GM23338 (cell line): ENCODE data around the gene FAM98A. TPM values are rescaled to one million over a fixed set of nuclear protein-coding genes. Genes with fewer than 3 reads are reported as not detected.

Source experiments
- ATAC-seq: fragments of 200-7000 bp; cut with Tn5 transposase; 3 replicates; pipeline ENCODE4 v1.9.1; 2020
- DNase-seq: peaks from one replicate; pipeline ENCODE4 v3.0.0-alpha.2; 2015; ENCODE audit warnings: low spot score
- H2AFZ ChIP-seq: fragments of 200-600 bp; sonication (generic); 2 replicates; pipeline ENCODE4 v1.8.0; 2016; ENCODE audit warnings: antibody characterized with exemption, mild to moderate bottlenecking, moderate library complexity
- H3F3A ChIP-seq: fragments of 200-600 bp; sonication (generic); replicated peaks from 2 replicates; pipeline ENCODE4 v1.8.0; 2017; ENCODE audit warnings: antibody characterized with exemption, mixed run types, low read depth
- H3K27ac ChIP-seq: fragments of 200-600 bp; sonication (generic); 2 replicates; pipeline ENCODE4 v1.6.1; 2016; ENCODE audit warnings: low read depth
- H3K27me3 ChIP-seq: fragments of 200-600 bp; sonication (generic); 2 replicates; pipeline ENCODE4 v1.8.0; 2016; ENCODE audit warnings: mild to moderate bottlenecking, mixed run types, moderate library complexity; ENCODE audit not compliant: insufficient read depth
- H3K36me3 ChIP-seq: fragments of 200-600 bp; sonication (generic); 2 replicates; pipeline ENCODE4 v1.8.0; 2016; ENCODE audit warnings: mild to moderate bottlenecking; ENCODE audit not compliant: insufficient read depth
- H3K4me1 ChIP-seq: fragments of 200-600 bp; sonication (generic); 2 replicates; pipeline ENCODE4 v1.8.0; 2016; ENCODE audit warnings: mild to moderate bottlenecking, moderate library complexity; ENCODE audit not compliant: insufficient read depth
- H3K4me2 ChIP-seq: fragments of 200-600 bp; sonication (generic); 2 replicates; pipeline ENCODE4 v1.7.1; 2017; ENCODE audit warnings: mixed run types
- H3K4me3 ChIP-seq: fragments of 200-600 bp; sonication (generic); 2 replicates; pipeline ENCODE4 v1.6.1; 2016; ENCODE audit warnings: mixed run types
- H3K79me2 ChIP-seq: fragments of 200-600 bp; sonication (generic); replicated peaks from 2 replicates; pipeline ENCODE4 v1.8.0; 2017; ENCODE audit warnings: mild to moderate bottlenecking; ENCODE audit not compliant: insufficient read depth
- H3K9me2 ChIP-seq: fragments of 200-600 bp; sonication (generic); 2 replicates; pipeline ENCODE4 v1.8.0; 2017; ENCODE audit not compliant: insufficient read depth
- H4K20me1 ChIP-seq: fragments of 200-600 bp; sonication (generic); replicated peaks from 2 replicates; pipeline ENCODE4 v1.8.0; 2017; ENCODE audit warnings: mild to moderate bottlenecking; ENCODE audit not compliant: insufficient read depth
- H3K27ac Mint-ChIP-seq: 2 replicates; pipeline ENCODE4 v1.8.0; 2020; ENCODE audit warnings: inconsistent platforms, mild to moderate bottlenecking, moderate library complexity, mixed read lengths
- H3K27me3 Mint-ChIP-seq: 3 replicates; pipeline ENCODE4 v1.8.0; 2022; ENCODE audit warnings: low read depth, mild to moderate bottlenecking, moderate library complexity, mixed read lengths, inconsistent platforms; ENCODE audit not compliant: insufficient read depth, poor library complexity
- H3K36me3 Mint-ChIP-seq: 3 replicates; pipeline ENCODE4 v1.8.0; 2021; ENCODE audit warnings: low read depth, mild to moderate bottlenecking, inconsistent platforms, moderate library complexity, mixed read lengths
- H3K4me1 Mint-ChIP-seq: 3 replicates; pipeline ENCODE4 v1.8.0; 2020; ENCODE audit warnings: mild to moderate bottlenecking, inconsistent platforms, mixed read lengths
- H3K4me3 Mint-ChIP-seq: 3 replicates; pipeline ENCODE4 v1.8.0; 2021; ENCODE audit warnings: moderate library complexity, mild to moderate bottlenecking, inconsistent platforms, mixed read lengths
- H3K9me3 Mint-ChIP-seq: 3 replicates; pipeline ENCODE4 v1.8.0; 2020; ENCODE audit warnings: moderate library complexity, mild to moderate bottlenecking, inconsistent platforms, mixed read lengths
- CREB1 ChIP-seq: fragments of 250-450 bp; sonication (Bioruptor Pico); IDR thresholded peaks from 2 replicates; pipeline ENCODE4 v1.5.0; 2020; ENCODE audit warnings: low read depth, mild to moderate bottlenecking, moderate library complexity
- EZH2 ChIP-seq: fragments of 200-600 bp; sonication (generic); IDR thresholded peaks from one replicate; pipeline ENCODE4 v1.8.0; 2017; ENCODE audit warnings: antibody characterized with exemption, mild to moderate bottlenecking, low read depth; ENCODE audit not compliant: unreplicated experiment
- EZH2phosphoT487 ChIP-seq: fragments of 200-600 bp; sonication (generic); IDR thresholded peaks from one replicate; pipeline ENCODE4 v1.8.1; 2018; ENCODE audit warnings: antibody characterized with exemption; ENCODE audit not compliant: unreplicated experiment
- JUNB ChIP-seq: IDR thresholded peaks from one replicate; pipeline ENCODE4 v1.6.1; 2016; ENCODE audit warnings: antibody characterized with exemption; ENCODE audit not compliant: unreplicated experiment
- NANOG ChIP-seq: IDR thresholded peaks from 2 replicates; pipeline ENCODE4 v1.6.1; 2016; ENCODE audit warnings: antibody characterized with exemption, borderline replicate concordance
- POLR2AphosphoS5 ChIP-seq: IDR thresholded peaks from 2 replicates; pipeline ENCODE4 v1.6.1; 2016; ENCODE audit warnings: antibody characterized with exemption, low read depth
- REST ChIP-seq: IDR thresholded peaks from one replicate; pipeline ENCODE4 v1.6.1; 2018; ENCODE audit warnings: antibody characterized with exemption; ENCODE audit not compliant: unreplicated experiment
- STAT1 ChIP-seq: IDR thresholded peaks from one replicate; pipeline ENCODE4 v1.6.1; 2016; ENCODE audit warnings: antibody characterized with exemption; ENCODE audit not compliant: unreplicated experiment
- ZNF114 ChIP-seq: fragments of 250-450 bp; sonication (Bioruptor Pico); IDR thresholded peaks from 2 replicates; pipeline ENCODE4 v1.5.0; 2020; ENCODE audit warnings: mild to moderate bottlenecking, moderate library complexity
- ZNF331 ChIP-seq: fragments of 250-450 bp; sonication (Bioruptor Pico); IDR thresholded peaks from 2 replicates; pipeline ENCODE4 v1.5.0; 2020; ENCODE audit warnings: low read depth, mild to moderate bottlenecking, moderate library complexity
- ZNF462 ChIP-seq: fragments of 250-450 bp; sonication (Bioruptor Pico); IDR thresholded peaks from 2 replicates; pipeline ENCODE4 v1.5.0; 2020; ENCODE audit warnings: mild to moderate bottlenecking, moderate library complexity
- polyA plus RNA-seq: library from polyadenylated mRNA; unstranded; fragments of >200 nt; fragmentation: Nextera tagmentation; extraction: Ambion mirVana; gene quantifications from 2 replicates; pipeline ENCODE4 v1.2.1, GENCODE V29; 2016
- total RNA-seq: library from RNA; depleted of rRNA; stranded (reverse); fragments of >200 nt; shearing (Covaris generic); gene quantifications from 2 replicates; pipeline ENCODE4 v1.2.3, GENCODE V29; 2014
- TF ChIP-seq, protein P1 (sequence below), 2 experiments: fragments of 200-600 bp in 1 of 2; sonication (generic) in 1 of 2; conservative IDR thresholded peaks; 2 replicates each; pipeline versions ENCODE4 v1.5.1 to v1.6.1; 2016 to 2017; ENCODE audit warnings: antibody characterized with exemption in 2 of 2, low read depth in 2 of 2, mild to moderate bottlenecking in 2 of 2, moderate library complexity in 1 of 2
- TF ChIP-seq, protein P2 (sequence below): IDR thresholded peaks from 2 replicates; pipeline ENCODE4 v1.6.1; 2016; ENCODE audit warnings: antibody characterized with exemption

Gene FAM98A
- total and polyA plus RNA-seq, 2 experiments from 2014 or later: 68.6 to 149 TPM

DNA sequence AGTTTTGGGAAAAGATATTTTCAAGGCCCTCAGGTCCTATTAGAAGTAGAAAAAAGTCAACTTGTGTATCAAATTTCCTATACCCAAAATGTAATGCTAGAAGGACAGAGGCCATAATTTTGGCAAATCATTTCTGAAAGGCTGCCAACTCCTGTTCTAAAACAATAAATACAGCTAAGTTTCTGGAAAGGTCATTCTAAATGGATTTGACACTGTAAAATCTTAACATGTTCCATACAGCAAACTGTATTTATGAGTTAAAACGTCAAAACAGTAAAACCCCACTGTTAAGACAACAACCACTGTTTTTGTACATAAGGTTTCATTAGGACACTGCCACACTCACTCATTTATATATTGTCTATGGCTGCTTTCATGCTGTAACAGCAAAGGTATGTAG lies 9.7 kb downstream of the FAM98A start:
- H3K4me3 ChIP-seq: no peak overlapping the region
- H3K9me2 ChIP-seq: 0 out of 2 replicates have a peak, but pooled peaks cover 3% of the 10 kb centered on the region
- H3K4me1 Mint-ChIP-seq: peaks cover 21% of the 10 kb centered on the region
- ATAC-seq: no peak
- no peak overlapping the region for H3K27ac ChIP-seq
- TF ChIP-seq ZNF462: no peak
- TF ChIP-seq, protein P1, sequence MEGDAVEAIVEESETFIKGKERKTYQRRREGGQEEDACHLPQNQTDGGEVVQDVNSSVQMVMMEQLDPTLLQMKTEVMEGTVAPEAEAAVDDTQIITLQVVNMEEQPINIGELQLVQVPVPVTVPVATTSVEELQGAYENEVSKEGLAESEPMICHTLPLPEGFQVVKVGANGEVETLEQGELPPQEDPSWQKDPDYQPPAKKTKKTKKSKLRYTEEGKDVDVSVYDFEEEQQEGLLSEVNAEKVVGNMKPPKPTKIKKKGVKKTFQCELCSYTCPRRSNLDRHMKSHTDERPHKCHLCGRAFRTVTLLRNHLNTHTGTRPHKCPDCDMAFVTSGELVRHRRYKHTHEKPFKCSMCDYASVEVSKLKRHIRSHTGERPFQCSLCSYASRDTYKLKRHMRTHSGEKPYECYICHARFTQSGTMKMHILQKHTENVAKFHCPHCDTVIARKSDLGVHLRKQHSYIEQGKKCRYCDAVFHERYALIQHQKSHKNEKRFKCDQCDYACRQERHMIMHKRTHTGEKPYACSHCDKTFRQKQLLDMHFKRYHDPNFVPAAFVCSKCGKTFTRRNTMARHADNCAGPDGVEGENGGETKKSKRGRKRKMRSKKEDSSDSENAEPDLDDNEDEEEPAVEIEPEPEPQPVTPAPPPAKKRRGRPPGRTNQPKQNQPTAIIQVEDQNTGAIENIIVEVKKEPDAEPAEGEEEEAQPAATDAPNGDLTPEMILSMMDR (conservative IDR thresholded peaks at IDR 0.05; ENCODE audit: low read depth in 2 of 2): no peak
- TF ChIP-seq CREB1 (CRISPR knock-in tag): no peak
- TF ChIP-seq ZNF114 (CRISPR knock-in tag): no peak
- no peak for TF ChIP-seq EZH2
- no peak for TF ChIP-seq REST
- TF ChIP-seq, protein P2, sequence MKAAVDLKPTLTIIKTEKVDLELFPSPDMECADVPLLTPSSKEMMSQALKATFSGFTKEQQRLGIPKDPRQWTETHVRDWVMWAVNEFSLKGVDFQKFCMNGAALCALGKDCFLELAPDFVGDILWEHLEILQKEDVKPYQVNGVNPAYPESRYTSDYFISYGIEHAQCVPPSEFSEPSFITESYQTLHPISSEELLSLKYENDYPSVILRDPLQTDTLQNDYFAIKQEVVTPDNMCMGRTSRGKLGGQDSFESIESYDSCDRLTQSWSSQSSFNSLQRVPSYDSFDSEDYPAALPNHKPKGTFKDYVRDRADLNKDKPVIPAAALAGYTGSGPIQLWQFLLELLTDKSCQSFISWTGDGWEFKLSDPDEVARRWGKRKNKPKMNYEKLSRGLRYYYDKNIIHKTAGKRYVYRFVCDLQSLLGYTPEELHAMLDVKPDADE: no peak
- no peak for TF ChIP-seq JUNB
- TF ChIP-seq STAT1: no peak
- TF ChIP-seq POLR2AphosphoS5: no peak
- TF ChIP-seq ZNF331 (CRISPR knock-in tag): no peak
- no peak for TF ChIP-seq EZH2phosphoT487
- no peak for TF ChIP-seq NANOG
- H3F3A ChIP-seq: no peaks in the 10 kb centered on the region
- H4K20me1 ChIP-seq: no peaks in the 10 kb centered on the region
- H3K27ac Mint-ChIP-seq: no peak overlapping the region
- H3K4me1 ChIP-seq: peaks cover 10% of the 10 kb centered on the region
- no peak overlapping the region for H3K4me2 ChIP-seq
- H3K4me3 Mint-ChIP-seq: no peak overlapping the region
- H3K27me3 ChIP-seq: no peaks in the 10 kb centered on the region
- H2AFZ ChIP-seq: no peak overlapping the region
- H3K36me3 Mint-ChIP-seq: peaks cover 73% of the 10 kb centered on the region
- H3K9me3 Mint-ChIP-seq: no peaks in the 10 kb centered on the region; the same call in 2 of the 3 replicates
- DNase-seq: no peak
- H3K27me3 Mint-ChIP-seq: peaks cover 5% of the 10 kb centered on the region
- H3K79me2 ChIP-seq: peaks cover 36% of the 10 kb centered on the region
- peaks cover 54% of the 10 kb centered on the region for H3K36me3 ChIP-seq
